Adrenal gland (tissue), 12 donors: ENCODE results near the gene RPS28. TPM values are rescaled to one million over a fixed set of nuclear protein-coding genes. Genes with fewer than 3 reads are reported as not detected.

Experiments
- DNase-seq, 7 donors: peaks; one replicate each; pipeline ENCODE4 v3.0.0-alpha.2; 2019 to 2020
- H3K27ac ChIP-seq, 5 donors: fragments of 200-600 bp; sonication (generic) in 4 of 5; 1 replicate in 3 of 5; 2 replicates in 2 of 5; pipeline versions ENCODE4 v1.5.1 to v1.8.0; 2016 to 2020; ENCODE audit warnings: mild to moderate bottlenecking in 1 of 5
- H3K27me3 ChIP-seq: fragments of 200-600 bp; 2 replicates; pipeline ENCODE4 v1.8.0; 2021
- H3K36me3 ChIP-seq, 2 donors: fragments of 200-600 bp; replicated peaks in 1 of 2; 1 replicate in 1 of 2; 2 replicates in 1 of 2; pipeline versions ENCODE4 v1.5.1 to v1.8.0; 2018 to 2022
- H3K4me1 ChIP-seq, 2 donors: fragments of 200-600 bp; replicated peaks in 1 of 2; 1 replicate in 1 of 2; 2 replicates in 1 of 2; pipeline versions ENCODE4 v1.5.1 to v1.8.0; 2018 to 2021
- H3K4me3 ChIP-seq, 4 donors: fragments of 200-600 bp; sonication (generic) in 3 of 4; one replicate each; pipeline ENCODE4 v1.5.1; 2016 to 2018
- H3K9me3 ChIP-seq, 3 donors: fragments of 200-600 bp; sonication (generic) in 1 of 3; replicated peaks in 1 of 3; 1 replicate in 2 of 3; 2 replicates in 1 of 3; pipeline versions ENCODE4 v1.5.1 to v1.8.0; 2016 to 2021
- CTCF ChIP-seq, 6 experiments: fragments of 450-650 bp in 4 of 6; fragments of 200-600 bp in 2 of 6; sonication (generic) in 1 of 6; IDR thresholded peaks; 1 replicate in 5 of 6; 2 replicates in 1 of 6; pipeline versions ENCODE4 v1.5.1 to v1.8.0; 2016 to 2021; ENCODE audit warnings: antibody characterized with exemption in 6 of 6, mild to moderate bottlenecking in 2 of 6, moderate library complexity in 1 of 6
- POLR2A ChIP-seq, 2 donors: fragments of 450-650 bp; IDR thresholded peaks; one replicate each; pipeline ENCODE4 v1.6.1; 2017; ENCODE audit warnings: antibody characterized with exemption in 2 of 2, mild to moderate bottlenecking in 2 of 2, moderate library complexity in 1 of 2
- WGBS, 4 donors: extraction: QIAGEN DNeasy Blood & Tissue Kit in 2 of 4; methylation state at CpG; one replicate each; pipeline versions ENCODE4 v1.1.5 to v1.1.7; 2013 to 2017; 5-methylcytosine and 5-hydroxymethylcytosine counted together
- intact Hi-C, 2 donors: fragments of 100-400 bp; cut with DNase I; formaldehyde crosslinking; loops; one replicate each; pipeline versions ENCODE4 v1.14.1 to v1.15.0; 2022 to 2023
- polyA plus RNA-seq, 3 donors: library from polyadenylated mRNA; stranded (reverse); fragments of 200-250 nt in 2 of 3; fragments of 350-450 nt in 1 of 3; fragmentation: Illumina TruSeq in 1 of 3; extraction: RNeasy Lipid Tissue Mini Kit (QIAGEN cat#74804) in 1 of 3; gene quantifications; one replicate each; pipeline ENCODE4 v1.2.3, GENCODE V29; 2013 to 2014
- total RNA-seq, 9 donors: library from RNA; depleted of rRNA in 4 of 9; stranded (reverse); fragments of >200 nt in 4 of 9; fragments of 120-200 nt in 1 of 9; fragmentation: NEBNext Ultra II Directional in 1 of 9; extraction: Animal tissue kit (Norgen Biotek cat#: 25700) in 1 of 9; gene quantifications; one replicate each; pipeline versions ENCODE4 v1.1.0 to v1.2.4, GENCODE V29; 2013 to 2023
- donor health status: healthy with polysubstance abuse.
- donor health status: Bipolar disorder and iron deficiency.
- donor health status: DM: yes; HTN: yes; CAD: no.
- donor health status: DM: no; HTN: no; CAD: no.
- donor health status: DM: no; HTN: no; CAD: no.
- donor health status: DM: yes; HTN: yes; CAD: no.

Gene RPS28
- total and polyA plus RNA-seq, 12 donors, result 155 to 1,896 (median 614) TPM

GRCh38 chr19:8361921-8362793 is 40.9 kb downstream of the RPS28 start:
- Histone ChIP-seq H3K36me3 (no peaks in the 10 kb centered on the region), H3K27me3 (no peaks in the 10 kb centered on the region), H3K4me3 (no peak overlapping the region), H3K4me1 (peaks cover 29 to 33% of the 10 kb centered on the region in 2 donors), H3K27ac (peak overlapping the region; percentile 52 to 95 (median 70)), H3K9me3 (no peaks in the 10 kb centered on the region)
- peak; percentile 96 to 99 (median 98) for DNase-seq
- TF ChIP-seq POLR2A (IDR thresholded peaks at IDR 0.05) (no peak), CTCF (IDR thresholded peaks at IDR 0.05) (no peak)
- intact Hi-C loops, result no loop called here
- WGBS, 4 donors, result 21 to 28% (median 24%) methylated on average over 11 to 12 of the region's 12 CpGs

DNA sequence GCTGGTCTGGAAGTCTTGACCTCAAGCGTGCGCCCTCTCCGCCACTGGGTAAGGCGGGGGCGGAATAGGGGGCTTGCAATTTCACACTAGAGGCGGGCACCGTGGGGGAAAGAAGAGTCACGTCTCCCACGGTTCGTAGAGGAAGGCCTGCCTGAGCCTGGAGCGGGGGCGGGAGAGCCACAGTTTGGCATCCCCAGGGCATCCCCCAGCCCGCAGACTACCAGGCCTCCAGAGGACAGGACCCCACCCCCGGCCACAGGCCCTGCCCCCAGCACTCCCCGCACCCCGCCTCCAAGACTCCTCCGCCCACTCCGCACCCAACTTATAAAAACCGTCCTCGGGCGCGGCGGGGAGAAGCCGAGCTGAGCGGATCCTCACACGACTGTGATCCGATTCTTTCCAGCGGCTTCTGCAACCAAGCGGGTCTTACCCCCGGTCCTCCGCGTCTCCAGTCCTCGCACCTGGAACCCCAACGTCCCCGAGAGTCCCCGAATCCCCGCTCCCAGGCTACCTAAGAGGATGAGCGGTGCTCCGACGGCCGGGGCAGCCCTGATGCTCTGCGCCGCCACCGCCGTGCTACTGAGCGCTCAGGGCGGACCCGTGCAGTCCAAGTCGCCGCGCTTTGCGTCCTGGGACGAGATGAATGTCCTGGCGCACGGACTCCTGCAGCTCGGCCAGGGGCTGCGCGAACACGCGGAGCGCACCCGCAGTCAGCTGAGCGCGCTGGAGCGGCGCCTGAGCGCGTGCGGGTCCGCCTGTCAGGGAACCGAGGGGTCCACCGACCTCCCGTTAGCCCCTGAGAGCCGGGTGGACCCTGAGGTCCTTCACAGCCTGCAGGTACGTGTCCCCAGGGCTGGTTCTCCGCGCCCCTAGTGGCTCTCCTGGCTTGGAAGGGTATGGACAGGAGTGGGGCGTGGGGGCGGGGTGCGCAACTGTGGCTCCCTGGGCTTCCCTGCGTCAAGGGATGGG is 42.8 kb downstream of the RPS28 start, which contains the start of gene ANGPTL4:
TSS of gene ANGPTL4 (plus strand) at position 353 of the 969 bp plus-strand sequence. CDS start at position 520, 167 bp downstream.
- Histone ChIP-seq H3K4me1 (peaks cover 38 to 45% of the 10 kb centered on the region in 2 donors), H3K36me3 (no peaks in the 10 kb centered on the region), H3K4me3 (peak within 1 kb of the TSS in 3 of 4 donors; percentile 11 to 53 (median 11)), H3K27ac (peak within 1 kb of the TSS; percentile 25 to 95 (median 70)), H3K9me3 (no peaks in the 10 kb centered on the region), H3K27me3 (no peaks in the 10 kb centered on the region)
- 0 to 2% (median 1%) methylated on average over 6 to 81 of the region's 81 CpGs for WGBS, 4 donors
- peak; percentile 51 to 81 (median 72) for DNase-seq
- intact Hi-C loops, result no loop called here
- TF ChIP-seq POLR2A (IDR thresholded peaks at IDR 0.05), result peak; percentile 57 to 81
- peak in 5 of 6 experiments; percentile 10 to 30 (median 21) for TF ChIP-seq CTCF (IDR thresholded peaks at IDR 0.05)

GRCh38 chr19:8366121-8366581 is 44.9 kb downstream of the RPS28 start:
- Histone ChIP-seq H3K36me3 (no peaks in the 10 kb centered on the region), H3K9me3 (no peaks in the 10 kb centered on the region), H3K27me3 (no peaks in the 10 kb centered on the region), H3K4me3 (peak overlapping the region in 1 of 4 donors; percentile 12), H3K27ac (peak overlapping the region in 2 of 5 donors; percentile 76 to 88), H3K4me1 (peaks cover 42 to 45% of the 10 kb centered on the region in 2 donors)
- intact Hi-C loops, result no loop called here
- TF ChIP-seq CTCF (IDR thresholded peaks at IDR 0.05) (no peak), POLR2A (IDR thresholded peaks at IDR 0.05) (no peak)
- WGBS, 4 donors, result 88 to 98% (median 97%) methylated on average over 11 of the region's 11 CpGs
- DNase-seq, result no peak
